HG03064 (cell line): ENCODE data around the gene YKT6.
"Not testable (repeated sequence)": the region's sequence is repeated elsewhere in the genome, so short reads cannot be mapped to it uniquely, and the experiment has no call there.

Experiments
- ATAC-seq: cut with Tn5 transposase; IDR thresholded peaks from one replicate; pipeline ENCODE4 v1.9.1; 2021; ENCODE audit warnings: low read depth; ENCODE audit not compliant: unreplicated experiment

The YKT6 gene

GRCh38 chr7:44171901-44172300, 28.9 kb upstream of the YKT6 start:
- not testable (repeated sequence) for ATAC-seq

DNA sequence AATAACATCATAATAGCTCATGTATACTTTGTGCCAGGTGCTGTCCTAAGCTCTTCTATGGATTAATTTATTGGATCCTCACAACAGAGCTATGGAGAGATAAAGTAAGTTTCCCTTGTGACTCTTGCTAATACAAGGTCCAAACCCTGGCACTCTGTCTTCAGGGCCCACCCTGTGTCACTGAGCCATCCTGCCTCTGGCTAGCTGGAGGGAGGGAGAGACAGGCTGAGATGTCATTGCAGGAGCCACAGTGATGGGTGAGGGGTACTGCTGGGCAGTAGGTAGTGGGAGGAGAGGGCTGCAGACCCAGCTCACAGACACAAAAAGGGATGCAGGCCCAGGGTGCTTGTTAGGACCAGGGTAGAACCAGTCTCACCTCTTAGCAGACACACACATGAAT, 28.4 kb upstream of the YKT6 start:
- ATAC-seq, result no peak

DNA sequence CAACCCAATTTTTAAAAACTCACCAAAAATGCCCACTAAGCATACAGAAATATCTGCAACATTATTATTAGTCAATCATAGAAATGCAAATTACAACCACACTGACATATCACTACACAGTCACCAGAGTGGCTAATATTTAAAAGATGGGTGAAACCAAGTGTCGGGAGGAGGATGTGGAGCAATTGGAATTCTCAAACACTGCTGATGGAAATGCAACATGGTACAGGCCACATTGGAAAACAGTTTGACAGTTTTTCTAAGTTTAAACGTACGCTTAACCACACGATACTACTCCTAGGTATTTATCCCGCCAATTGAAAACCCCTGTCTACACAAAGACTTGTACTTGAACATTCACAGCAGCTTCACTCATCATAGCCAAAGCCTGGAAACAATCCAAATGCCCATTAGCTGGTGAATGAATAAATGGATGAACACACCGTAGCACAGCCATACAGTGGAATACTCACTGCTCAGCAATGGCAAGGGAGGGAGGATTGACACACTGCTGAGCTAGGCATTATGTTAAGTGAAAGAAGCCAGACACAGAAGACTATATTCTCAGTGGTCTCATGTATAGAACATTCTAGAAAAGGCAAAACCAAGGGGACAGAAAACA, 27.9 kb upstream of the YKT6 start:
- no peak for ATAC-seq

- no peak for ATAC-seq
Measured at GRCh38 chr7:44173911-44174693, 26.7 kb upstream of the YKT6 start.

- ATAC-seq, result not testable (repeated sequence)
Measured at GRCh38 chr7:44174694-44174948, 26.2 kb upstream of the YKT6 start.

- ATAC-seq, result no peak
Measured at GRCh38 chr7:44175730-44176129, 25.0 kb upstream of the YKT6 start.

DNA sequence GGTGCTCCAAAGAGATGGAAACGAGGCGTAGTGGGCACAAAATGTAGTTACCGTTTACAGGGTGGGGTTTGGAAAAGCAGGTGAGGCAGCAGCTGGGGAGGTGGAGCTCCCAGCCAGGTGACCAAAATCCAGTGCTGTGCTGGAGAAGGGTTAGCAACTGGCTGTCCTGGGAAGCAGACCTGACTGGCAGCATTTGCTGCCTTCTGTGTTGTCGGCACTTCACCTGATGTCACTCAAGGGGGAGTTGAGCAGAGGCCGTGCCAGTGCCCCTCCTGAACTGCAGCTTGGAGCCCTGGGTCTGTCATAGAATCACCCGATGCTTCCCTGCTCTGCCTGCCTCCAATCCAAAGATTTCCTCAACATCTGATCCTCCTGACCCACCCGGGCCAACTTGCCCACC, 24.3 kb upstream of the YKT6 start:
- no peak for ATAC-seq

DNA sequence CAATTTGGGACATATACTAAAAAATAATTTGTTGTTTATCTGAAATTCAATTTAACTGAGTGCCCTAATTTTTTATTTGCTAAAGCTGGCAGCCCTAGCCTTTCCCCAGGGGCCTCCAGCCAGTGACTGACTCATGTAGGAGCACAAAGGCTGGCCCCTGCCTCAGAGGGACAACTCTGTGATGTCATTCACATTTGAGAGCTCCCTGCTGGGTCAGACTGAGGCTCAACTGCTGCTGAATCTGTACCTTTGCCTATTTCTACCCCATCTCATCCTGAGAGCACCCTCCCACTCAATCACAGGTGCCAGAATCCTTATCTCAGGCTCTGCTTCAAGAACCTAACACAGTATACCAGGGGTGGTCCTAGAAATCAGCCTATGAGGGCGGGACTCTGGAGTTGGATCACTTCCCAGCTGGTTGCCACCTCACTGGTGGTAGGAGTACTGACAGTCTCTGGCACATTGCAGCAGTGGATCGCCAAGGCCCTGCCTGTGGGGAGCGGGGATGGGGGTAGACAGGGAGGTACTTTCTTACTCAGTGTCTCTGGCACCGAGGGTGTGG, 23.1 kb upstream of the YKT6 start:
- ATAC-seq, result no peak

- ATAC-seq, result no peak
Measured at GRCh38 chr7:44180631-44181030, 20.1 kb upstream of the YKT6 start.

DNA sequence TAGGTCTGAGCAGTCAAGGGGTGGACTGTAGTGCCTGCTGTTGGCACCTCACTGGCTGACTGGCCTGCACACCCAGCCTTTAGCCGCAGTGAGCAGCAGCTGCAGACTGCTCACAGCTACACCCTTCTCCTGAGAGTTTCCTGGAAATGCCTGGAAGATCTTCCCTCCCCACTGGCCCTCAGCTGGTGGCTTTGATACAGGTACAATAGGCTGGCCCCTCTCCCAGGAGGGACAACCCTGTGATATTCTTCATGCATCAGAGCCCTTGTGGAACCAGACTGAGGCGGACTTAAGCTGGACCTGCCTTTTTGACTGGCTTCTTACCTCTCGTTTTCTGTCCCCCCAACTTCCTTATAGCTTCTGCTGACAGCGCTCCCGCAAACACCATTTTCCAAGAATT, 18.0 kb upstream of the YKT6 start:
- ATAC-seq, result no peak

- no peak for ATAC-seq
Measured at GRCh38 chr7:44183386-44183785, 17.4 kb upstream of the YKT6 start.

- no peak for ATAC-seq
Measured at GRCh38 chr7:44184206-44184872, 16.4 kb upstream of the YKT6 start.

- no peak for ATAC-seq
Measured at GRCh38 chr7:44184873-44185446, 15.8 kb upstream of the YKT6 start.

GRCh38 chr7:44185729-44186128, 15.0 kb upstream of the YKT6 start:
- no peak for ATAC-seq

GRCh38 chr7:44186736-44187135, 14.0 kb upstream of the YKT6 start:
- ATAC-seq, result no peak

DNA sequence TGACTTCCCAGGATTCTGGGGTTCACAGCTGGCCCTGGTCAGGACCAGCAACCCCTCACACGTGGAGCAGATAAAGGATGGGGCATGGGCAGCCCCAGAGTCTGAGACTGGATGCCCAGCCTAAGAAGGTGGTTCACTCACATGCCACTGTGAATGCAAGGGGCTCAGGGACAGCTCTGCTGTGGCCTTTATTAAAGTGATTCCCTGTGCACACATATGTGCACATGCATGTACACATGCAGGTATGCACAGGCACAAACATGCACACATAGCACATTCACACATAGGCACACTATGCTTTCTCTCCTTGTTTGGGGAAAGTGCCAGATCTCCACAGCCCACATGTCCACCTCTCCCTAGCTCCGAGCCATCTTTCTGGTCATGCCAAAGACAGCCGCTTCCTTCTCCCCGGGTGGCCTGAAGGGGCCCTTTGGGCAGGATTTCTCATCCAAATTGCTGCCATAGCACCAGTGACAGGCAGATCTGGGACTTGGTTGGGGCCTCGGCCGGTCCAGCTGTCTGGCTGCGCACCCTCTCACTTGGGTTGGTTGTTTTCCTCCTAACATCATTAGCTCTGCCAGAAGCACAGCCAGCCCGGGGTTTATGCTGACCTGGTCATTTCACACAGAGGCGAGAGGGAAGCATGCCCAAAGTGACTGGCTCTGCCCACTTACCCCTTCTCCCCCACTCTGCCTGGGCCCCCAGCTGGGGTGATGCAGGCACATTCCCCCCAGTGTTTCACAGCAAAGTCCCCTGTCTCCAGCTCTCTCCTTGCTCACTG, 13.0 kb upstream of the YKT6 start:
- ATAC-seq, result no peak

DNA sequence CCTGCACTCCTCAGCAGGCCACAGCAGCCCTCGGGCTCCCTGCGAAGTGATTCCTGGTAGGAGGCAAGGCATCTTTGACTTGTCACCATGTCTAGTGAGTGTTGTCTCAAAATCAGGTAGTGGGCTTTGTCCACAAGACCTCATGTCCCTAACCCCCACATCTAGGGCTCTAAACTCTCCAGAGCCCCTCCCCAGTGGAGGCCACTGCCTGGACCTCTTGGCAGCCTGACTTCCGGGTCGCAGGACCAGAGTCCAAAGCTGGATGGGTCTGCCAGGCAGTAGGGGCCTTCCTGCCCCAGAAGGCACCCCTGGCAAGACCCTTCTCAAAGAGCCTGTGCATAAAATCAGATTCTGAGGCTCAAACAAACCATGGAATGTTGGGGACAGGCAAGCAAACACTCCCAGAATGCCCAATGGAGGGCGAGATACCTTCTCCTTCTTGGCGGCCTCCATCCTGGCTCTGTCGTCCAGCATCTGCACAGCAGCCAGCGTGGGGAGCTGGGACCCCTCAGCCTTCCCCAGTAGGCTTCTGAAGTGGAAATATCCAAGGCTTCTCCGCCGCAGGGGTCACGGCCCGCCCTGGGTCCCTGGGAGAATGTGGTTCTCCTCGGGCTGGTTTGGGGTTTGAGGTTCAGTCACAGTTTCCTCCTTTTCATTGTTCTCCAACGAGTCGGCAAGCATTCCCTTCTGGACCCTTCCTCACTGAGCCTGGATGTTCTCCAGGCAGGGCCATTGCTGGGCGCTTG, 12.1 kb upstream of the YKT6 start:
- ATAC-seq, result no peak

GRCh38 chr7:44189286-44189992, 11.3 kb upstream of the YKT6 start, which contains the start of gene GCK:
Gene GCK (minus strand): TSS chr7:44189439. CDS start chr7:44188953, 486 bp downstream.
- ATAC-seq, result no peak
